Measurements from ENCODE around the gene PTGDS. TPM values are rescaled to one million over a fixed set of nuclear protein-coding genes. Genes with fewer than 3 reads are reported as not detected.
A peak's percentile ranks its signal among the peaks of the same experiment; 100 is the strongest.

PTGDS gene
- total RNA-seq, 1 experiment from 2014 or later = 2.2 TPM

DNA sequence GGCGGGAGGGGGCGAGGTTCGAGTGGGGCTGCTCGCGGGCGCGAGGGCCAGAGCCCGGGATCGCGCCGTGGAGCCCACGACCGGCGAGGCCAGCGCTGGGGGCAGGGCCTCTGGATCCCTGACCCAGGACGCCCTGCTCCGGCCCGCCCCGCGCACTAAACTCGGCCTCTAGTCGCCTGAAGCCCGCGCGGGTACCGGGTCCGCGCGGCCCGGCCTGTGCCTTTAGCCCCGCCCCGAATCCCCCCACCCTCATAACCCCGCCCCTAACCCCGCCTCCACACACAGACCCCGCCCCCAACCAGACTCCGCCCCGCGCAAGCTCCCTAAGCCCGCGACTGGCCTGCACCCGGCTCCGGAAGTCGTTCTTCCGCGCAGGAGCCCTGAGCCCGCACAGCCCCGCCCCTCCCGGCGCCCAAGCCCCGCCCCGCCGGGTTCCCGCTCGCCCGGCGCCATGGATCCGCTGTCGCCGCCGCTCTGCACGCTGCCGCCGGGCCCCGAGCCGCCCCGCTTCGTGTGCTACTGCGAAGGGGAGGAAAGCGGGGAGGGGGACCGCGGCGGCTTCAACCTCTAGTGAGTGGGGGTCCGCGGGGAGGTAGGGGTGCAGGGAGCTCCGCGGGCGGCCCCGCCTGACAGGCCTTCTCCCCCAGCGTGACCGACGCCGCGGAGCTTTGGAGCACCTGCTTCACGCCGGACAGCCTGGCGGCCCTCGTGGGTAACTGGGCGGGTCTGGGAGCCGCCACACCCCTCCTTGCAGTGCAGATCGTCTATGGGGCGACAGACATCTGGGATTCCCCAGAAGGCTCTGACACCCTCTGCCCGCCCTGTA, 14.9 kb downstream of the PTGDS start, which contains the start of gene PAXX (continued):
- TF ChIP-seq, protein P1, sequence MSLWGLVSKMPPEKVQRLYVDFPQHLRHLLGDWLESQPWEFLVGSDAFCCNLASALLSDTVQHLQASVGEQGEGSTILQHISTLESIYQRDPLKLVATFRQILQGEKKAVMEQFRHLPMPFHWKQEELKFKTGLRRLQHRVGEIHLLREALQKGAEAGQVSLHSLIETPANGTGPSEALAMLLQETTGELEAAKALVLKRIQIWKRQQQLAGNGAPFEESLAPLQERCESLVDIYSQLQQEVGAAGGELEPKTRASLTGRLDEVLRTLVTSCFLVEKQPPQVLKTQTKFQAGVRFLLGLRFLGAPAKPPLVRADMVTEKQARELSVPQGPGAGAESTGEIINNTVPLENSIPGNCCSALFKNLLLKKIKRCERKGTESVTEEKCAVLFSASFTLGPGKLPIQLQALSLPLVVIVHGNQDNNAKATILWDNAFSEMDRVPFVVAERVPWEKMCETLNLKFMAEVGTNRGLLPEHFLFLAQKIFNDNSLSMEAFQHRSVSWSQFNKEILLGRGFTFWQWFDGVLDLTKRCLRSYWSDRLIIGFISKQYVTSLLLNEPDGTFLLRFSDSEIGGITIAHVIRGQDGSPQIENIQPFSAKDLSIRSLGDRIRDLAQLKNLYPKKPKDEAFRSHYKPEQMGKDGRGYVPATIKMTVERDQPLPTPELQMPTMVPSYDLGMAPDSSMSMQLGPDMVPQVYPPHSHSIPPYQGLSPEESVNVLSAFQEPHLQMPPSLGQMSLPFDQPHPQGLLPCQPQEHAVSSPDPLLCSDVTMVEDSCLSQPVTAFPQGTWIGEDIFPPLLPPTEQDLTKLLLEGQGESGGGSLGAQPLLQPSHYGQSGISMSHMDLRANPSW (CRISPR knock-in tag; conservative IDR thresholded peaks at IDR 0.05; ENCODE audit: low read depth) = no peak
- TF ChIP-seq, protein P2, sequence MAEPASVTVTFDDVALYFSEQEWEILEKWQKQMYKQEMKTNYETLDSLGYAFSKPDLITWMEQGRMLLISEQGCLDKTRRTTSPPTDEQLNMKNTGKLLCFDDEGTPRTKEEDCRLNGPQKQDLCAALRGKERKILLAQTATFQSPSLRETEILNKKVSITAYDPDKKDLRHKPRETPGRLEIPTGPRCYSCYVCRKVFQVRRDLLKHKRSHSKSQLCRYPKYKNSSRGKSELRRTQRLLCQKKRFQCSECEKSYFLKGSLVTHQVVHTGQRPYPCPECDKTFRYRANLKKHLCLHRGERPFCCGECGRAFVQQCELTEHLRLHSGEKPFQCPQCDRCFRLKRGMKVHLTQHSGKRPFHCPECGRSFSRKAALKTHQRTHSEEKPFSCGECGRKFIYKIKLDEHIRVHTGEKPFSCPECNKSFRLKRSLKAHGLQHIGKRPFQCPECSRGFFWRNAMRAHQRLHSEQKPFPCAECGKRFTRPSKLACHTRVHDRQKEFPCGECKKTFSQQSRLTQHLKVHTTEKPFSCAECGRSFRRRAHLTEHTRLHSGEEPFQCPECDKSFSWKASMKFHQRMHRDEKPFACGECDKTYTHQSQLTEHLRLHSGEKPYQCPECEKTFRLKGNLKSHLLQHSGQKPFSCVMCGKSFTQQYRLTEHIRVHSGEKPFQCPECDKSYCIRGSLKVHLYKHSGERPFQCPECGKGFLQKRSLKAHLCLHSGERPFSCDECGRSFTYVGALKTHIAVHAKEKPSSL (CRISPR knock-in tag; conservative IDR thresholded peaks at IDR 0.05) = no peak
- TF ChIP-seq SP1 (CRISPR knock-in tag; conservative IDR thresholded peaks at IDR 0.05) (peak; percentile 84), ATF1 (CRISPR knock-in tag; IDR thresholded peaks at IDR 0.05) (no peak), TEAD1 (CRISPR knock-in tag; IDR thresholded peaks at IDR 0.05) (no peak), MXD4 (CRISPR knock-in tag; IDR thresholded peaks at IDR 0.05; ENCODE audit: borderline replicate concordance) (no peak), SMAD3 (CRISPR knock-in tag; IDR thresholded peaks at IDR 0.05; ENCODE audit: borderline replicate concordance) (0 out of 2 replicates have a peak, but pooled peaks have one; percentile 60), FOXJ3 (CRISPR knock-in tag; IDR thresholded peaks at IDR 0.05; ENCODE audit: borderline replicate concordance) (no peak), TP53 (CRISPR knock-in tag; IDR thresholded peaks at IDR 0.05) (no peak), ZBTB21 (CRISPR knock-in tag; IDR thresholded peaks at IDR 0.05; ENCODE audit: borderline replicate concordance) (no peak), EMX1 (CRISPR knock-in tag; IDR thresholded peaks at IDR 0.05) (no peak), ZNF416 (CRISPR knock-in tag; IDR thresholded peaks at IDR 0.05) (no peak), ZNF396 (CRISPR knock-in tag; IDR thresholded peaks at IDR 0.05; ENCODE audit: borderline replicate concordance) (no peak), MYBL2 (CRISPR knock-in tag; IDR thresholded peaks at IDR 0.05) (peak; percentile 65; the same call in 1 of the 2 replicates), ESRRA (CRISPR knock-in tag; IDR thresholded peaks at IDR 0.05; ENCODE audit: borderline replicate concordance) (no peak; the same call in 1 of the 2 replicates), PRRX2 (CRISPR knock-in tag; IDR thresholded peaks at IDR 0.05) (no peak)
- TF ChIP-seq, protein P3, sequence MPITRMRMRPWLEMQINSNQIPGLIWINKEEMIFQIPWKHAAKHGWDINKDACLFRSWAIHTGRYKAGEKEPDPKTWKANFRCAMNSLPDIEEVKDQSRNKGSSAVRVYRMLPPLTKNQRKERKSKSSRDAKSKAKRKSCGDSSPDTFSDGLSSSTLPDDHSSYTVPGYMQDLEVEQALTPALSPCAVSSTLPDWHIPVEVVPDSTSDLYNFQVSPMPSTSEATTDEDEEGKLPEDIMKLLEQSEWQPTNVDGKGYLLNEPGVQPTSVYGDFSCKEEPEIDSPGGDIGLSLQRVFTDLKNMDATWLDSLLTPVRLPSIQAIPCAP (CRISPR knock-in tag; IDR thresholded peaks at IDR 0.05) = 0 out of 2 replicates have a peak, but pooled peaks have one; percentile 44
- TF ChIP-seq, protein P4, sequence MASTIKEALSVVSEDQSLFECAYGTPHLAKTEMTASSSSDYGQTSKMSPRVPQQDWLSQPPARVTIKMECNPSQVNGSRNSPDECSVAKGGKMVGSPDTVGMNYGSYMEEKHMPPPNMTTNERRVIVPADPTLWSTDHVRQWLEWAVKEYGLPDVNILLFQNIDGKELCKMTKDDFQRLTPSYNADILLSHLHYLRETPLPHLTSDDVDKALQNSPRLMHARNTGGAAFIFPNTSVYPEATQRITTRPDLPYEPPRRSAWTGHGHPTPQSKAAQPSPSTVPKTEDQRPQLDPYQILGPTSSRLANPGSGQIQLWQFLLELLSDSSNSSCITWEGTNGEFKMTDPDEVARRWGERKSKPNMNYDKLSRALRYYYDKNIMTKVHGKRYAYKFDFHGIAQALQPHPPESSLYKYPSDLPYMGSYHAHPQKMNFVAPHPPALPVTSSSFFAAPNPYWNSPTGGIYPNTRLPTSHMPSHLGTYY (CRISPR knock-in tag; IDR thresholded peaks at IDR 0.05) = no peak
- TF ChIP-seq, protein P5, sequence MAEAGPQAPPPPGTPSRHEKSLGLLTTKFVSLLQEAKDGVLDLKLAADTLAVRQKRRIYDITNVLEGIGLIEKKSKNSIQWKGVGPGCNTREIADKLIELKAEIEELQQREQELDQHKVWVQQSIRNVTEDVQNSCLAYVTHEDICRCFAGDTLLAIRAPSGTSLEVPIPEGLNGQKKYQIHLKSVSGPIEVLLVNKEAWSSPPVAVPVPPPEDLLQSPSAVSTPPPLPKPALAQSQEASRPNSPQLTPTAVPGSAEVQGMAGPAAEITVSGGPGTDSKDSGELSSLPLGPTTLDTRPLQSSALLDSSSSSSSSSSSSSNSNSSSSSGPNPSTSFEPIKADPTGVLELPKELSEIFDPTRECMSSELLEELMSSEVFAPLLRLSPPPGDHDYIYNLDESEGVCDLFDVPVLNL (CRISPR knock-in tag; IDR thresholded peaks at IDR 0.05; ENCODE audit: borderline replicate concordance, low read depth) = peak; percentile 61; the same call in 1 of the 2 replicates
- TF ChIP-seq, protein P6, sequence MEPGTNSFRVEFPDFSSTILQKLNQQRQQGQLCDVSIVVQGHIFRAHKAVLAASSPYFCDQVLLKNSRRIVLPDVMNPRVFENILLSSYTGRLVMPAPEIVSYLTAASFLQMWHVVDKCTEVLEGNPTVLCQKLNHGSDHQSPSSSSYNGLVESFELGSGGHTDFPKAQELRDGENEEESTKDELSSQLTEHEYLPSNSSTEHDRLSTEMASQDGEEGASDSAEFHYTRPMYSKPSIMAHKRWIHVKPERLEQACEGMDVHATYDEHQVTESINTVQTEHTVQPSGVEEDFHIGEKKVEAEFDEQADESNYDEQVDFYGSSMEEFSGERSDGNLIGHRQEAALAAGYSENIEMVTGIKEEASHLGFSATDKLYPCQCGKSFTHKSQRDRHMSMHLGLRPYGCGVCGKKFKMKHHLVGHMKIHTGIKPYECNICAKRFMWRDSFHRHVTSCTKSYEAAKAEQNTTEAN (CRISPR knock-in tag; IDR thresholded peaks at IDR 0.05) = peak; percentile 65; the same call in 1 of the 2 replicates
- TF ChIP-seq, protein P7, sequence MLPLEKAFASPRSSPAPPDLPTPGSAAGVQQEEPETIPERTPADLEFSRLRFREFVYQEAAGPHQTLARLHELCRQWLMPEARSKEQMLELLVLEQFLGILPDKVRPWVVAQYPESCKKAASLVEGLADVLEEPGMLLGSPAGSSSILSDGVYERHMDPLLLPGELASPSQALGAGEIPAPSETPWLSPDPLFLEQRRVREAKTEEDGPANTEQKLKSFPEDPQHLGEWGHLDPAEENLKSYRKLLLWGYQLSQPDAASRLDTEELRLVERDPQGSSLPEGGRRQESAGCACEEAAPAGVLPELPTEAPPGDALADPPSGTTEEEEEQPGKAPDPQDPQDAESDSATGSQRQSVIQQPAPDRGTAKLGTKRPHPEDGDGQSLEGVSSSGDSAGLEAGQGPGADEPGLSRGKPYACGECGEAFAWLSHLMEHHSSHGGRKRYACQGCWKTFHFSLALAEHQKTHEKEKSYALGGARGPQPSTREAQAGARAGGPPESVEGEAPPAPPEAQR (CRISPR knock-in tag; IDR thresholded peaks at IDR 0.05) = no peak
- TF ChIP-seq, protein P8, sequence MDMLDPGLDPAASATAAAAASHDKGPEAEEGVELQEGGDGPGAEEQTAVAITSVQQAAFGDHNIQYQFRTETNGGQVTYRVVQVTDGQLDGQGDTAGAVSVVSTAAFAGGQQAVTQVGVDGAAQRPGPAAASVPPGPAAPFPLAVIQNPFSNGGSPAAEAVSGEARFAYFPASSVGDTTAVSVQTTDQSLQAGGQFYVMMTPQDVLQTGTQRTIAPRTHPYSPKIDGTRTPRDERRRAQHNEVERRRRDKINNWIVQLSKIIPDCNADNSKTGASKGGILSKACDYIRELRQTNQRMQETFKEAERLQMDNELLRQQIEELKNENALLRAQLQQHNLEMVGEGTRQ (CRISPR knock-in tag; IDR thresholded peaks at IDR 0.05) = no peak
